H9 (cell line): ENCODE results near the gene ACVR1B. TPM values are rescaled to one million over a fixed set of nuclear protein-coding genes. Genes with fewer than 3 reads are reported as not detected.

ENCODE experiments used
- DNase-seq: peaks from one replicate; pipeline ENCODE4 v3.0.0-alpha.2; 2017
- H2AFZ ChIP-seq: one replicate; pipeline ENCODE4 v1.6.1; 2013; ENCODE audit warnings: mild to moderate bottlenecking, low read length, control low read depth, moderate library complexity
- H2AK5ac ChIP-seq: 2 replicates; pipeline ENCODE4 v1.6.1; 2013; ENCODE audit warnings: low read length, control low read depth, mixed read lengths; ENCODE audit not compliant: insufficient read length
- H2BK120ac ChIP-seq: one replicate; pipeline ENCODE4 v1.6.1; 2013; ENCODE audit warnings: low read depth, mild to moderate bottlenecking, low read length, control low read depth, inconsistent platforms; ENCODE audit not compliant: poor library complexity, severe bottlenecking
- H2BK12ac ChIP-seq: 2 replicates; pipeline ENCODE4 v1.6.1; 2013; ENCODE audit warnings: low read length, control low read depth, mixed read lengths, low read depth; ENCODE audit not compliant: insufficient read length
- H2BK15ac ChIP-seq: 2 replicates; pipeline ENCODE4 v1.6.1; 2013; ENCODE audit warnings: low read depth, low read length, control low read depth
- H2BK20ac ChIP-seq: one replicate; pipeline ENCODE4 v1.6.1; 2013; ENCODE audit warnings: low read depth, mild to moderate bottlenecking, low read length, control low read depth, inconsistent platforms; ENCODE audit not compliant: poor library complexity, severe bottlenecking
- H2BK5ac ChIP-seq: 2 replicates; pipeline ENCODE4 v1.6.1; 2013; ENCODE audit warnings: low read length, control low read depth, mixed read lengths; ENCODE audit not compliant: insufficient read length
- H3K14ac ChIP-seq: 2 replicates; pipeline ENCODE4 v1.6.1; 2013; ENCODE audit warnings: low read length, control low read depth; ENCODE audit not compliant: insufficient read depth
- H3K18ac ChIP-seq: 2 replicates; pipeline ENCODE4 v1.6.1; 2013; ENCODE audit warnings: low read depth, mild to moderate bottlenecking, mixed read lengths, low read length, control low read depth; ENCODE audit not compliant: insufficient read length
- H3K23ac ChIP-seq: 2 replicates; pipeline ENCODE4 v1.6.1; 2013; ENCODE audit warnings: low read length, control low read depth, mixed read lengths, low read depth; ENCODE audit not compliant: insufficient read length
- H3K23me2 ChIP-seq: 2 replicates; pipeline ENCODE4 v1.6.1; 2013; ENCODE audit warnings: low read depth, mild to moderate bottlenecking, mixed read lengths, low read length, control low read depth; ENCODE audit not compliant: insufficient read length, poor library complexity, severe bottlenecking
- H3K27ac ChIP-seq: 2 replicates; pipeline ENCODE4 v1.5.1; 2013; ENCODE audit warnings: low read length, control low read depth, mixed read lengths, low read depth; ENCODE audit not compliant: insufficient read length
- H3K27me3 ChIP-seq: 2 replicates; pipeline ENCODE4 v1.6.1; 2013; ENCODE audit warnings: low read length, control low read depth, inconsistent platforms; ENCODE audit not compliant: insufficient read depth
- H3K4ac ChIP-seq: 2 replicates; pipeline ENCODE4 v1.6.1; 2013; ENCODE audit warnings: low read depth, mild to moderate bottlenecking, control low read depth, inconsistent platforms, low read length, moderate library complexity
- H3K4me1 ChIP-seq: 2 replicates; pipeline ENCODE4 v1.6.1; 2013; ENCODE audit warnings: low read length, control low read depth, inconsistent platforms; ENCODE audit not compliant: insufficient read depth
- H3K4me2 ChIP-seq: 2 replicates; pipeline ENCODE4 v1.6.1; 2013; ENCODE audit warnings: low read length, control low read depth, mixed read lengths; ENCODE audit not compliant: insufficient read length, insufficient read depth
- H3K56ac ChIP-seq: 2 replicates; pipeline ENCODE4 v1.6.1; 2013; ENCODE audit warnings: low read depth, mild to moderate bottlenecking, mixed read lengths, low read length, control low read depth; ENCODE audit not compliant: insufficient read length
- H3K79me1 ChIP-seq: 2 replicates; pipeline ENCODE4 v1.6.1; 2013; ENCODE audit warnings: low read depth, mild to moderate bottlenecking, moderate library complexity, low read length, control low read depth, inconsistent platforms; ENCODE audit not compliant: insufficient read depth, poor library complexity, severe bottlenecking
- H3K79me2 ChIP-seq: 2 replicates; pipeline ENCODE4 v1.6.1; 2013; ENCODE audit warnings: low read length, control low read depth, inconsistent platforms; ENCODE audit not compliant: insufficient read depth
- H3K9ac ChIP-seq: 2 replicates; pipeline ENCODE4 v1.6.1; 2013; ENCODE audit warnings: low read length, control low read depth, mixed read lengths; ENCODE audit not compliant: insufficient read length; ENCODE audit errors: extremely low read depth
- H3K9me3 ChIP-seq: one replicate; pipeline ENCODE4 v1.6.1; 2013; ENCODE audit warnings: low read depth, low read length, inconsistent platforms; ENCODE audit not compliant: control insufficient read depth
- H3T11ph ChIP-seq: one replicate; pipeline ENCODE4 v1.6.1; 2013; ENCODE audit warnings: mild to moderate bottlenecking, low read length, control low read depth, inconsistent platforms
- H4K20me1 ChIP-seq: one replicate; pipeline ENCODE4 v1.6.1; 2013; ENCODE audit not compliant: control insufficient read depth, insufficient read length, insufficient read depth
- H4K5ac ChIP-seq: 2 replicates; pipeline ENCODE4 v1.6.1; 2013; ENCODE audit warnings: low read depth, mild to moderate bottlenecking, mixed read lengths, low read length, control low read depth; ENCODE audit not compliant: insufficient read length
- H4K8ac ChIP-seq: replicated peaks from 2 replicates; pipeline ENCODE4 v1.6.1; 2013; ENCODE audit warnings: low read length, control low read depth, mixed read lengths, low read depth; ENCODE audit not compliant: insufficient read length
- H4K91ac ChIP-seq: 2 replicates; pipeline ENCODE4 v1.6.1; 2013; ENCODE audit warnings: low read depth, mild to moderate bottlenecking, moderate library complexity, mixed read lengths, low read length, control low read depth; ENCODE audit not compliant: insufficient read length
- H3K27ac Mint-ChIP-seq, 3 experiments: 2 replicates in 2 of 3; 3 replicates in 1 of 3; pipeline ENCODE4 v1.8.0; 2020 to 2021; ENCODE audit warnings: mixed read lengths in 3 of 3, mild to moderate bottlenecking in 1 of 3, moderate library complexity in 1 of 3
- H3K27me3 Mint-ChIP-seq: 2 replicates; pipeline ENCODE4 v1.8.0; 2021; ENCODE audit warnings: low read depth, mild to moderate bottlenecking, moderate library complexity, mixed read lengths
- H3K36me3 Mint-ChIP-seq, 3 experiments: 2 replicates in 2 of 3; 3 replicates in 1 of 3; pipeline ENCODE4 v1.8.0; 2020 to 2021; ENCODE audit warnings: low read depth in 3 of 3, mixed read lengths in 3 of 3; ENCODE audit not compliant: insufficient read depth in 1 of 3
- H3K4me1 Mint-ChIP-seq, 2 experiments: 2 replicates each; pipeline ENCODE4 v1.8.0; 2020; ENCODE audit warnings: mixed read lengths in 2 of 2
- H3K4me3 Mint-ChIP-seq, 2 experiments: 2 replicates in 1 of 2; 3 replicates in 1 of 2; pipeline ENCODE4 v1.8.0; 2020 to 2021; ENCODE audit warnings: mild to moderate bottlenecking in 2 of 2, mixed read lengths in 2 of 2, moderate library complexity in 1 of 2
- H3K9me3 Mint-ChIP-seq, 2 experiments: 2 replicates in 1 of 2; 3 replicates in 1 of 2; pipeline ENCODE4 v1.8.0; 2020; ENCODE audit warnings: mild to moderate bottlenecking in 2 of 2, mixed read lengths in 2 of 2, moderate library complexity in 1 of 2
- CTCF ChIP-seq: fragments of 200-600 bp; sonication (generic); conservative IDR thresholded peaks from 3 replicates; pipeline ENCODE4 v1.8.0; 2021; ENCODE audit warnings: antibody characterized with exemption, mild to moderate bottlenecking
- WGBS: extraction: QIAGEN DNeasy Blood & Tissue Kit; methylation state at CpG from one replicate; pipeline ENCODE4 v1.1.7; 2013; ENCODE audit warnings: missing lambda C conversion rate, low lambda C conversion rate, mixed read lengths; ENCODE audit not compliant: insufficient read length; ENCODE audit errors: extremely low coverage; 5-methylcytosine and 5-hydroxymethylcytosine counted together
- total RNA-seq: library from RNA; stranded (reverse); gene quantifications from 2 replicates; pipeline ENCODE4 v1.2.1, GENCODE V29; 2021

Gene ACVR1B
- total RNA-seq, 1 experiment from 2014 or later = 16.3 TPM

GRCh38 chr12:51994539-51994820 lies 43.0 kb downstream of the ACVR1B start:
- Histone ChIP-seq H4K91ac (no peak overlapping the region), H3K4ac (no peak overlapping the region), H3K23me2 (no peaks in the 10 kb centered on the region), H3K27me3 (no peaks in the 10 kb centered on the region; the same call in 1 of the 2 replicates), H2BK15ac (no peak overlapping the region), H2BK20ac (no peak overlapping the region), H3K14ac (no peak overlapping the region), H3K23ac (no peak overlapping the region), H4K8ac (no peak overlapping the region), H3K9me3 (no peaks in the 10 kb centered on the region), H3K4me1 (no peaks in the 10 kb centered on the region), H3K79me2 (no peaks in the 10 kb centered on the region), H2BK120ac (no peak overlapping the region), H3K4me2 (no peak overlapping the region), H2AK5ac (no peak overlapping the region), H4K20me1 (no peaks in the 10 kb centered on the region), H3K56ac (no peak overlapping the region), H2AFZ (no peak overlapping the region), H4K5ac (no peak overlapping the region), H3K18ac (no peak overlapping the region), H3K27ac (no peak overlapping the region), H3T11ph (no peak overlapping the region), H3K9ac (no peak overlapping the region), H2BK5ac (no peak overlapping the region), H3K79me1 (no peaks in the 10 kb centered on the region), H2BK12ac (no peak overlapping the region)
- no peaks in the 10 kb centered on the region for H3K27me3 Mint-ChIP-seq
- TF ChIP-seq CTCF = no peak
- H3K9me3 Mint-ChIP-seq = no peaks in the 10 kb centered on the region
- no peak overlapping the region for H3K4me3 Mint-ChIP-seq
- no peak overlapping the region for H3K27ac Mint-ChIP-seq
- no CpG with 5 or more reads among the region's 17 CpGs for WGBS
- H3K36me3 Mint-ChIP-seq = peaks cover 17 to 51% (median 23%) of the 10 kb centered on the region in 3 experiments
- DNase-seq = no peak
- H3K4me1 Mint-ChIP-seq = peaks cover 2 to 4% of the 10 kb centered on the region in 2 experiments
